OCI-M2 (cell line): Measurements from ENCODE around the gene BEND4.

ENCODE experiments used
- DNase-seq: peaks from one replicate; lab custom pipeline; 2025; ENCODE audit not compliant: unreplicated experiment; lab: John Stamatoyannopoulos, UW

The BEND4 gene

DNA sequence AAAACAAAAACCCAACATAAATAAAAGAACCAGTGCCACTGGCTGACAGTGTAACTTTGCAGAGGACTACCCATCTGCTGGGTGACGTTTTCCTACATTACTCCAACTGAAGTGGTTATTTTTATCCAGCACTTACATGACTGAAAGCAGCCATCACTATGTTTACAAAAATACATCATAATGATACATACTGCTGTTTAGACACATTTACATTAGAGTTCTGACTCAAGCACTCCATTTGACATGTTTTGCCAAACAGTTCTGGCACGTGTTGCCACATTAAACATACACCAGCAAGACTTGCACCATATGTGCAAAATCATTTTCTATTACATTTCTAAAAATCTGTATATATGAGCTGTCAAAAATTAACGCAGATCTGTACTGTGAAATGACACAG lies 39.6 kb downstream of the BEND4 start:
- DNase-seq = no peak

DNA sequence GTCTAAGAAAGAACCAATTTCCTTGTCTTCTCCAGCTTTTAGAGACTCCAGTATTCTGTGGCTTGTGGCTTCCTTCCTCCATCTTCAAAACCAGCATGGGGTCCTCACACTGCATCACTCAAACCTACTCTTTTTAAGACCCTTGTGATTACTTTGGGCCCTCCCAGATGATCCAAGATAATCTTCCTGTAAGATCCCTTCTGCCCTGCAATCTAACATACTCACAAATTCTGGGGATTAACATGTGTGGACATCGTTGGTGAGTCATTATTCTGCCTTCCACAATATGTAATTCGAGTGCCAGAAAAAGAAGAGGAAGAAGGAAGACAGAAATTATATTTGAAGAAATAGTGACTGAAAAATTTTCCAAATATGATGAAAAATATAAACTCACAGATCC lies 47.9 kb downstream of the BEND4 start:
- DNase-seq = no peak

GRCh38 chr4:42101446-42101975 lies 50.9 kb downstream of the BEND4 start:
- DNase-seq = no peak

DNA sequence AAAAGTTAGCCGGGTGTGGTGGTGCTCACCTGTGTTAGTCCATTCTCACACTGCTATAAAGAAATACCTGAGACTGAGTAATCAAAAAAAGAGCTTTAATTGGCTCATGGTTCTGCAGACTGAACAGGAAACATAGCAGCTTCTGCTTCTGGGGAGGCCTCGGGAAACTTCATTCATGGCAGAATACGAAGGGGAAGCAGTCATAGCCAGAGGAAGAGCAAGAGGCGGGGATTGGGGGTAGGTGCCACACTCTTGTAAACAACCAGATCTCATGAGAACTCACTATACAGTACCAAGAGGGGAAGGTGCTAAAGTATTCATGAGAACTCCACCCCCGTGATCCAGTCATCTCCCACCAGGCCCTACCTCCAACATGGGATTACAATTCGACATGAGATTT lies 64.1 kb downstream of the BEND4 start:
- no peak for DNase-seq

DNA sequence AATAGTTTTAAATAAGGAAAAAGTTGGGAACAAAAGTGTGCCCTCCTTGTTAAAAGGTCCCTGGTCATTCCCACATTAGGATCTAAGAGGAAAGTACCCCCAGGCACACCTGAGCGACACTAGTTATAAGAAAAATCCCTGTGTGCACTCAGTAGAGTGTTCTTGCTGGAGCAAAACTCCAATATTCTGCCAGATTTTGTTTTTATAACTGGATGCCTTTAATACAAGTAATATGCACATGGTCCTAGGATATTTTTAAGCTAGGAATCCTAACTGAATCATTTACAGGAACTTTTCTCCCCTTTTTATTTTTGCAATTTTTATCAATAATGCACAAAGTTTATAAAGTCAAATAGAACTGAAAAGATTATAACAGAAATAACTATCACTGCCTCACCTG lies 68.6 kb downstream of the BEND4 start:
- no peak for DNase-seq

DNA sequence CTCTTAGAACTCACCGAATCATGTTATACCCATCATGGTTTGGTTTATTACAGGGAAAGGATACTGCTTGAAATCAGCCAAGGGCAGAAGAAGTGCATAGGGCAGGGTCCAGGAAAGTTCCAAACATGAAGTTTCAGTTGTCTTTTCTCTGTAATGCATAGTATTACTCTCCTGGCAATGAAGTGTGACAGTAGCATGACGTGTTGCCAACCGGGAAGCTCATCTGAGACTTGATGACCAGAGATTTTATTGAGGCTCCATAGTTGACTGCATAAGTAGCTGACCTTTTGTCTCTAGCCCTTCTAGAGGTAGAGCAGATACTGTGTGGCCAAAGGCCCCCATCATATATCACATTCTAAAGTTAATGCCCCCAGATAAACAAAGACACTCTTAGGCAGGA lies 72.1 kb downstream of the BEND4 start:
- no peak for DNase-seq

DNA sequence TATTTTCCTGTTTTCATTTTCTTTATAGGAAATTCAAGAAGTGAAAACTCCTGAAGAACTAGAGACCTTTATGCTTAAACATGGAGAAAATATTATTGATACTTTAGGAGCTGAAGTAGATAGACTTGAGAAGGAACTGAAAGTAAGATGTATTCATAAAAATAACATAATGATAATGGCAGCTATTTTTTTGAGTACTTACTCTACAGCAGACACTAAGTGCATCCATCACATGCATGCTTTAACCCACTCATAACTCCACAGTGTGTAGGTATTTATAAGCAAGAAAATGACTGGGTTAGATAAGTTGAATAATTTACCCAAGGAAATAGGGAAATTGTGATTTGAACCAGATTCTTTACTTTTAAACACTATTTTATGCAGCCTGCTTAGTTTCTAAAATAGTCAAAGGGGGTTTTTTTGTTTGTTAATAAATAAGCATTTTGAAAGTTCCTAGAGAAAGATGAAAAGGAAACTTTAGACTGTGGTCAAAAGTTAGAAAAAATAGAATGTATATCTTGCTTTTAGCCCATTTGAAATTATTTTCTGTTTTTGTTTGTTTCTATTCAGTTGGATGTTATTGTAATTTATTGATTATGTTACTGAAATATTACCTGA lies 74.2 kb downstream of the BEND4 start:
- DNase-seq = no peak

- no peak for DNase-seq
These were observed 78.2 kb downstream of the BEND4 start for GRCh38 chr4:42074294-42074693.

GRCh38 chr4:42070463-42070862 lies 82.0 kb downstream of the BEND4 start:
- no peak for DNase-seq

DNA sequence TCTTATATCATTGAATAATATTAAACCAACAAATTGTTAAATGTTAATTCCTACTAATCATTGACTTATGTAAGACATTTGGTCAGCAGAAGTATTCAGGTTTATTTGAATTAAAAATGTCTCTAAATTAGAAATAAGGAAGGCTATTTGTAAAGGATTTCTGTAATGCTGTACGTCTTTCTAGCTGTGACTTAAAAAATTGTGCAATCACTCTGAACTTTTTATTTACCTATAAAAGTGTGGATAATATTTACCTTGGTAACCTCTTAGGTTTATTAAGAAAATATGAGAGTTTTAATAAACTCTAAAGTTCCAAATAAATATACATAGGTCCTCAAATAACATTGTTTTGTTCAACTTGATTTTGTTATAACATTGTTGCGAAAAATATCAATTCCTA lies 85.2 kb downstream of the BEND4 start:
- DNase-seq = no peak

DNA sequence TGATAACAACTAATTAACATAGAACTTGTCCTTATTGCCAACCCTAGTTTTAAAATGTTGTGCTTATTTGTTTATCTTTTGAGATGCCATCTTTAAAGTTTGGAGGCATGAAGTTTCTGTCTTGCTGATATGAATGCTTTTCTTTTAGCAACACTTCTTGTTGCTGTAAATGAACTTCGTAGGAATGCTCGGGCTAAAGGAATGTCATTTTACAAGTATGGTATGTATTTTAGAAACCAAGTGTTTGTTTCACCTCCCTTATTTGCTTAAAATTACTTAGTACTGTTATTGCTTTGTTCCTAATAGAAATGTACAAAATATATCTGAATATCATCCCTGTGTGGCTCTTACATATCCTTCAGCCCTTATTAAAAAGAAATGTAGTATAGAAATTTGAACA lies 86.1 kb downstream of the BEND4 start:
- DNase-seq = no peak
